ENCODE measurements around the gene SLC12A8.

SLC12A8 gene

DNA sequence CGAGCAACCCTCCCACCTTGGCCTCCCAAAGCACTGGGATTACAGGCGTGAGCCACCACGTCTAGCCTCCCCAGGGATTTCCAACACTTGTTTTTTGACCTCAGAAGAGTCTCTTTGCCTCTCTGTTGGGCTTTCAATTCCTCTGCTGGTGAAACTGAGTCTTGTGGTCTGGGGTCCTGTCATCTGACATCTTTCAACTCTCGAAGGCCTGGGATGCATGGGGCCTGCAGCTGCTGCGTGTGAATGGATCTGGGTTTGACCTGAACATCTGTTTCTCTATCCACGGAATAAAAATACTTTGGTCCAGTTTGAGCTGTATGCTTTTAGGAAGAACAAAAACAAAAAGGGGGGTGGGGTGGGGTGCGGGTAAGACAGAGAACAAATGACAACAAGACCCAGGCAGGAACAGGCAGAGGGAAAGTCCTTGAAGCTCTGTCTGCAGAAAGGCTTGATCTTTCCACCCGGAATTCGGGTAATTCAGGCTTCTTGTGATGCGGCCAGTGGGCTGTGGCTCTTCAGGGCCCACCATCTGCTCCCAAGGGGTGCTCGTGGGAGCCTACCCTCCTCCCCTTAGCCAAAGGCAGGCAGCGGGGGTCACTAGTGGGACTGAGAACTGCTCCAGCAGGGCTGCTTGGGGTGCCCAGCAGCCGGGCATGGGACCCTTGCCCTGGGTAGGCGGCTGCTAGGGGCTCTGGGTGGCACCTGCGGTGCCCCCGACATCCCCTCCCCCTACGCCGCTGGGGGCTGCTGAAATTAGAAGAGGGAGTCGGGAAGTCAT is 71.5 kb downstream of the SLC12A8 start:
- no peak for DNase-seq

GRCh38 chr3:125140011-125140817 is 72.3 kb downstream of the SLC12A8 start:
- no peak for DNase-seq

DNA sequence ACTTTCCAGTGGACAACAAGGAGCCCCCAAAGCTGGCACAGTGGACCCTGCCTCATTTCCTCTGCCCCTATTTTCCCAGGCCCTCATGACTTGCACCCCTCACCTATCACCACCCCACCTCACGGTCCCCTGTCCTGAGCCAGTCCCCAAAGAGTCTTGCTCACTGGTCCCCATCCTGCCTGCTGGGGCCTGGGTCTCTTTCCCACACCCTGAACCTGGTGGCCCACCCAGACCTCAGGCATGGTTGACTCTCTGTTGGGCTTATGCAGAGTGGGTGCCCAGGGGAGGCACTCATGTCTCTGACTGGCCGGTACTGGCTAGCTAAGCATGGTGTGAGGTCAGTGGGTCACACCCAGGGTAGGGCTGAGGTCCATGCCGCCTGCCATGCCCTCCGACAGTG is 73.2 kb downstream of the SLC12A8 start:
- no peak for DNase-seq

GRCh38 chr3:125137358-125138033 is 75.1 kb downstream of the SLC12A8 start:
- no peak for DNase-seq

- no peak for DNase-seq
Measured at GRCh38 chr3:125136966-125137357, 75.6 kb downstream of the SLC12A8 start.

- no peak for DNase-seq
Measured at GRCh38 chr3:125136515-125136914, 76.0 kb downstream of the SLC12A8 start.

GRCh38 chr3:125134952-125135351 is 77.6 kb downstream of the SLC12A8 start:
- DNase-seq: no peak

GRCh38 chr3:125132815-125133214 is 79.7 kb downstream of the SLC12A8 start:
- no peak for DNase-seq

DNA sequence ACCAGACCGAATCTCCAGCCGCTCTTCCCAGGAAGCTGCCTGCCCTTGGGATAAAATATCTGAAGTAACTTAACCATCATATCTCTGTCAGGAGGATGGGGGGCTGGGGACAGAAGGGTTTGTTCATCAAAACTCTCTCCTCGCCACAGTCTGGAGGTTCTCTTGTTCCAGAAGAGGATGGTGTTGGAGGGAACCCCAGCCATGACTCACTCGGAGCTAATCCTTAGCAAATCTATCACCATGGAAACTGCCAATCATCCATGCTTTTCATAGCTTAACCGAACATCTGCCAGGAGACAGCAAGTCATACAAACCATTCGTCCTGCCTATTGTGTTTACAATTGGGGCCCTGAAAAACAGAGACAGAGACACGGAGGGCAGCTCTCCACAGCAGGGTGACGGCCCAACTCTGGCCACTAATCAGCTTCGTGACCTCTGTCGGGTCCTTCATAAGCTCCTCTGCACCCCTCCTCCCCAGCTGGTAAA is 83.0 kb downstream of the SLC12A8 start:
- peak in 36 of 56 donors; percentile 14 to 77 (median 45) for DNase-seq

GRCh38 chr3:125128861-125129501 is 83.6 kb downstream of the SLC12A8 start:
- peak in 2 of 56 donors; percentile 47 to 53 for DNase-seq

GRCh38 chr3:125126323-125126722 is 86.2 kb downstream of the SLC12A8 start:
- DNase-seq: no peak

DNA sequence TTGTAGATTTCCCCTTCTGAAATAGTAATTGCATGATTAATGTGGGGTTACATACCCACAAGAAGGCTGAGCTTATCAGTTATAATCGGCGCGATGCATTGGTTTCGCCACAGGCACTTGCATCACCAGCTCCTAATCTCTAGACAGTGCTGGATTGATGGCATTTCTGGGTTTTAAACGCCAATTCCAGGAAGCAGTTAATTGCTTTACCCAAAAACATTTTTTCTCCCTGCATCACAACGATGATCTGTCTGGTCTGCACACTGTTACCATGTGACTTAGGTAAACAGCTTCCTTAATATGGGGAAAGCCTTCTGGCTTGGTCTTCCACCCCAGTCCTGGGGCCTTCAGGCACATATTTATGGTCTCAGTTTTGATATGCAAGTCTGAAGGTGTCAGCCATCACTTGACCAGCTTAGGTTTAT is 86.7 kb downstream of the SLC12A8 start:
- no peak for DNase-seq

DNA sequence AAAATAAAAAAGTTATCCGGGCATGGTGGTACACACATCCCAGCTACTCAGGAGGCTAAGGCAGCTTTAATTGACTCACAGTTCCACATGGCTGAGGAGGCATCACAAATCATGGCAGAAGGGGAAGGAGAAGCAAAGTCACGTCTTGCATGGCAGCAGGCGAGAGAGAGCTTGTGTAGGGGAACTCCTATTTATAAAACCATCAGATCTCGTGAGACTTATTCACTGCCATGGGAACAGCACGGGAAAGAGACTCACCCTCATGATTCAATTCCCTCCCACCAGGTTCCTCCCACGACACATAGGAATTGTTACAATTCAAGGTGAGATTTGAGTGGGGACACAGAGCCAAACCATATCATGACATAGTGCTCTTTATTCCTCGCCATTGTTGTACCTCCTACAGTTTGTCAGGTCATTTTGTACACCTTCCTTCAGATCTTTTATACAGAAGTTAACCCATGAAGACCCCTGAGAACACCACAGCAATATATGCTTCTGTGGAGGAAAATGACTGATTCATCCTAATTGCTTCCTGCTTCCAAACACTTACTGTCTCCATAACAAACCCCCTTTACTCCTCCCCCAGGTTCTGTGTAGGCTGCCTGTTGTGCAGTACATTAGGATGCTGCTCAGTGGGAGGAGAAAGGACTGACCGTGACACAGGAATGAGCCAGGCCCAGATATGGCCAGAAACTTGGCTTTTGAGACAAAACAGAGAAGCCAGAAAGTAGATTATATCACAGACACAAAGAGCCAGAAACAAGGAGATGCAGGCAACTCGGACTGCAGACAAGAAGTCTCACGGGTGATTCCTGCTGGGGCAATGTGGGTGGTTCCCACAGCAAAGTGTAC is 88.9 kb downstream of the SLC12A8 start:
- no peak for DNase-seq

DNA sequence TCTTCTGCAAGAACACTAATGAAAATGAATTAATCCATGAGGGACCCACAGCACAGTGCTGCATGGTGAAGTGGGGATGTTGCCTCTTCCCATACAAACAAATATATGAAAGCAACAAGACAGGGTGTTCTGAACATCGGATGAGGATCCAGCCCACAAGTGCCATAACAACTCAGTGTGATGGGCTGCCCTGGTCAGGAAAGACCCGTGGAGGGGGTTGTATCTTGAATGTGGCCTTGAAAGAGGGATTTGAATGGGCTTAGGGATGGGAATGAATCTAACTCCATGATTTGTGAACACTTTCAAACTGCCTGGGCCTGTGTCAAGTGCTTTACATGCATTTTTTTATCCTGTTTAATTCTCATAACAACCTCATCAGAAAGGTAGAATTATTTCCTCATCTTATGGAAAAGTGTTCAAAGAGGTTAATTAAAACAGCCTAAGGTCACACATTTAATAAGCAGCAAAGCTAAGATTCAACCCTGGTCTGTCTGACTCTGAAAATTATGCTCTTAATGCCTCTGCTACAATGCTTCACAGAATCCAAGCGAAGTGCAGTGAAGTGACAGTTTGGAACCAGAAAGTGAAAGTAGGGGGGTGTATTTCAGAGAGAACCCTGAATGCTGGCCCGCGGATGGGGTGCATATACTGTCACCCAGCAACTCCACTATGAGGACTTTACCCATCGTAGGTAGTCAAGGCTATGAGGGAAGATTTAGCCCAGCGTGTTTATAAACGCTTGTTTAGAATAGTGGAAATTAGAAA is 91.1 kb downstream of the SLC12A8 start:
- peak in 3 of 56 donors; percentile 4 to 59 (median 19) for DNase-seq

- DNase-seq: peak in 51 of 56 donors; percentile 25 to 87 (median 61)
Measured at GRCh38 chr3:125120379-125121122, 92.0 kb downstream of the SLC12A8 start.

- DNase-seq: peak in 1 of 56 donors; percentile 38
Measured at GRCh38 chr3:125119752-125120378, 92.7 kb downstream of the SLC12A8 start.

GRCh38 chr3:125118600-125118999 is 93.9 kb downstream of the SLC12A8 start:
- no peak for DNase-seq

DNA sequence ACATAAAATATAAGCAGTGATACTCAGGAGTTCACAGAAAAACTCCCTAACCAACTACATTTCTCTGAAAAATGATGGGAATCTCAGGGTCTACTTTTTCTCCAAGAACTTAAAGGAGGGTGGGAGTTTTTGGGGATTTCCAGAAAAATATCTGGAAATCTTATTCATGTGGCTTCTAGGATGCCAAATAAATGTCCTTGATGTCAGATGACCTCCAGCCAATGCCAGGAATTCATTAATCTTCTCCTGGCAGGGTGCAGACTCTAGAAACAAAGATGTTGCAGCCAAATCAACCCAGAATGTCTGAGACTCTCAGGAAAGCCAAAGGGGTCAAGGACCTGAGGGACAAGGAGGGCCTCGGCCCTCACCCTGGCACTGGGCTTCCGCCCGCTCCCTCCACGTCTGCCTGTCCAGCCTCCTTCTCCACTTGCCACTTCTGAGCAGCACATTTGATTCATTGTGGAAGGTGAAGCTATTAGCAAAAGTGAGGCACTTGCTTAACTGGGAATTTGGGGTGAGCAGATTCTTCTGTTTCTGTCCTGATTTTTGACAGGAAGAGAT is 94.8 kb downstream of the SLC12A8 start:
- no peak for DNase-seq

All from nucleus accumbens (tissue), 56 donors.